GM21529 (cell line): ENCODE results near the gene ZNF117.
"Not testable (repeated sequence)": the region's sequence is repeated elsewhere in the genome, so short reads cannot be mapped to it uniquely, and the experiment has no call there.

Experiments
- ATAC-seq: cut with Tn5 transposase; IDR thresholded peaks from one replicate; pipeline ENCODE4 v1.9.1; 2021; ENCODE audit not compliant: unreplicated experiment

Gene ZNF117

DNA sequence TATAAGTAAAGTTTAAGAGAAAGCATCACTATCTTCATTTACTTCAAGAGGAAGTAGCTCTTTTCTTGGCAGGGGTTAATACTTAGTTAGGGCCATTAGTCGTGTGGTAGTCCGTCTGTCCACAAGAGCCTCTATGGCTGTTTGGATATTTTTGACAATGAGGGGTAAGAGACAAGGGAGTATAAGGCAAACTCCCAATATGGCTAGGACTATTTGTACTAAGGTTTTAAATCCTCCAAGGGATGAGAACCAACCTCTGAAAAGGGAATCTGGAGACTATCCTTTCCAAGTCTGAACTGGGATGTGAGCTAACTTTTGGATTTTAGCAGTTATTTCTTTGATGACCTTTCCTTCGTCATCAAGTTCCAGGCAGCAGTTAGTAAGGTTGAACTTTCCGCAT, at the start of gene ZNF117:
Gene ZNF117 (minus strand): TSS at position 101 of the 400 bp plus-strand sequence.
- ATAC-seq: no peak

DNA sequence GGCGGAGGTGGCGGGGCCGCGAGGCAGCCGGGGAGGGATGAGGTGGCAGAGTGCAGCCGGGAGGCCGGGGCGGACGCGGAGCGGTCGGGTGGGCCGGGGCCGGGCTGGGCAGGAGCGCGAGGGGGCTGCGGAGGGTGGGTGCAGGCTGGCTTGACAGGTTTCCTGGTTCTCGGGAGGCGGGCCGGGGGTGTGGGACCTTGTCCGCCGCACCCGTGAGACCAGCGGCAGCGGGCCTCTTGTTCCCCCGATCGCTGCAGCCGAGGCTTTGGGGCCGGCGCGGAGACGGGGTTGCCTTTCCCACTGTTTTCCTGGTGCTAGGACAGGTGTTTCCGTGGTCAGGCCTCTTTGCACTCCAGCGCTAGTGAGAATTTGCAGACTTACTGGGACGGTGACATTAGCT, 47.9 kb upstream of the ZNF117 start:
- ATAC-seq: peak; percentile 12

DNA sequence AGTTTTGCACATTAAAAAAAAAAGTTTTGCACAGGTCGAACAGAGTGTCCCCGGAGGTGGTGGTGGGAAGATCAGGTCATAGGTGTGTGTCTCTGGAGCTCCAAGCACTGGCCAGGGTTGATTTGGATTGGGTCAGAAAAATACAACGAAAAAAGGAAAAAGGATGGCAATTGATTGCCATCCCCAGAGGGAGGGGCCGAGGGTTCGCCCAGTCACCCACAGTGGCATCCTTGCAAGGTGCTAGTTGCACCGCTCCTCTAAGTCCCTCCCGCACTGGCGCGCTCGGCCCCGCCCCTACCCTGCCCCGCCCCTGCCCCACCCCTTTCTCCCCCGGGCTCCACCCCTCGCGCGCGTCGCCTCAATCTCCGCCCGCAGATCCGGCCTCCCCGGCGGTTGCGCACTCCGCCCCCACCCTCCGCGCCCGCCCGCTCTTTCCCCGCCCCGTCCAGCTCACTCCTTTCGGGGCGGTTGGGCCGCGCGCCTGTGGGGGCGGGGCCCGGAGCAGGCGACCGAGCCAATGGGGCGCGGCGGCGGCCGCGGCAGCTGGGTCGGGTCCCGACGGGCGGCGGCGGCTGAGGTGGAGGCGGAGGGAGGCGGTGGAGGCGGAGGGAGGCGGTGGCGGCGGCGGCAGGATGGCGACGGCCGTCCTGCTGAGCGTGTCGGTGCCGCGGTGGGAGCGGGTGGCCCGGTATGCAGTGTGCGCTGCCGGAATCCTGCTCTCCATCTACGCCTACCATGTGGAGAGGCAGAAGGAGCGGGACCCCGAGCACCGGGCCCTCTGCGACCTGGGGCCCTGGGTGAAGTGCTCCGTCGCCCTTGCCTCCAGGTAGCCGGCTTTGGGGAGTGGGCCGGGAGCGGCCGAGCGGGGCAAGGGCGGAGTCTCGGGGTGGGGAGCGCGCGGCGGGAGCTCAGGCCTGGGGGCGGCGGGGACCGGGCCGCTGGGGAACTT, 47.2 kb upstream of the ZNF117 start:
- peak; percentile 83 for ATAC-seq

DNA sequence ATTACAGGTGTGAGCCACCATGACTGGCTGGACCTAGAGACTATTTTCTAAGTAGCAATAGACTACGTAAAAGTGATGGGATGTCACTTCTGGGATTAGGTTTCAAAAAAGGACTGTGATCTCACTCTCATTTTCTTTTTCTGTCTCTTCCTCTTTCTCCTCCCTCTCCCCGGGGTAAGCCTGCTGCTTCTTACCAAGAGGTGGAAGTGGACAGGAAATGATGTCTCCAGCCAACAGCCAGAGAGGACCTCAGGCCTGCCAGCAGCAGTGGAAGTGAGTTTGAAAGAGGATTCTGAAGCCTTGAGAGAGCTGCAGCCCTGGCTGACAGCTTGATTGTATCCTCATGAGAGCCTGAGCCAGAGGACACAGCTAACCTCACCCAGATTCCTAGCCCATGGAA, 45.7 kb upstream of the ZNF117 start:
- not testable (repeated sequence) for ATAC-seq

DNA sequence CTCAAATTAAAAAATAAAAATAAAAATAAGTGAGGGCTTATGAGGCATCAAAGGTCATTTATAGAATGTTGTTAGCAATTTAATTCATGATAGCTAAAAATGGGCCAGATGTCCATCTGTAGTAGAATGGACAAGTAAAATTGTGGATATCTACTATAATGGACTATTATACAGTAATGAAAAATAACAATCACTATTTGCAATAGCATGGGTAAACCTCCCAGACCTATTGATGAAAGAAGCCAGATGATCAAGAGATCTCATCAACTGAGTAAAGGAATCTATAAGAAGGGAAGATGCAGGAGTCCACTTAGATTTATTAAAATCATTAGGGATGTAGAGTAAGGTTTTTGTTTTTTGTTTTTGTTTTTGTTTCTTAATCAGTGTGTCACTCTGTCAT, 44.6 kb upstream of the ZNF117 start:
- not testable (repeated sequence) for ATAC-seq

DNA sequence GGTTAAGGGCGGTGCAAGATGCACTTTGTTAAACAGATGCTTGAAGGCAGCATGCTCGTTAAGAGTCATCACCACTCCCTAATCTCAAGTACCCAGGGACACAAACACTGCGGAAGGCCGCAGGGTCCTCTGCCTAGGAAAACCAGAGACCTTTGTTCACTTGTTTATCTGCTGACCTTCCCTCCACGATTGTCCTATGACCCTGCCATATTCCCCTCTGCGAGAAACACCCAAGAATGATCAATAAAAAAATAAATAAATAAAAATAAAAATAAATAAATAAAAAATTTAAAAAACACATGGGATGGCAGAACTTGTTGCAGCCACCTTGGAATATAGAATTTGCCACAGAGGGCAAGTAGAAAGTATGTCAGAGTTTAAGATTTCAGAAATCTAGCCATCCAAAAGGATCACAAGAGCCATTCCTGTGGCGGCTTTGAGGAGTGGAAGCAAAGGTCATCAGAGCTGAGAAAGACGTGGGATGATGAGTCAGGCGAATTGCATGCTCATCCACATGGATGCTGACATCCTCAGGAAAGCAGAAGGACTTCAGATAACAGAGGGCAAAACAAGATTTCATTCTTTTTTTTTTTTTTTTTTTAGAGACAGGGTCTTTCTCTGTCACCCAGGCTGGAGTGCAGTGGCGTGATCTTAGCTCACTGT, 43.4 kb upstream of the ZNF117 start:
- ATAC-seq: not testable (repeated sequence)

DNA sequence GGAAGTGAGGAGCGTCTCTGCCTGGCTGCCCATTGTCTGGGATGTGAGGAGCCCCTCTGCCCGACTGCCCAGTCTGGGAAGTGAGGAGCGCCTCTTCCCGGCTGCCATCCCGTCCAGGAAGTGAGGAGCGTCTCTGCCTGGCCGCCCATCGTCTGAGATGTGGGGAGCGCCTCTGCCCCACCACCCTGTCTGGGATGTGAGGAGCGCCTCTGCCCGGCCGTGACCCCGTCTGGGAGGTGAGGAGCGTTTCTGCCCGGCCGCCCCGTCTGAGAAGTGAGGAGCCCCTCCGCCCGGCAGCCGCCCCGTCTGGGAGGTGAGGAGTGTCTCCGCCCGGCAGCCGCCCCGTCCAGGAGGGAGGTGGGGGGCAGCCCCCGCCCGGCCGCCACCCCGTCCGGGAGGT, 42.6 kb upstream of the ZNF117 start:
- ATAC-seq: not testable (repeated sequence)

DNA sequence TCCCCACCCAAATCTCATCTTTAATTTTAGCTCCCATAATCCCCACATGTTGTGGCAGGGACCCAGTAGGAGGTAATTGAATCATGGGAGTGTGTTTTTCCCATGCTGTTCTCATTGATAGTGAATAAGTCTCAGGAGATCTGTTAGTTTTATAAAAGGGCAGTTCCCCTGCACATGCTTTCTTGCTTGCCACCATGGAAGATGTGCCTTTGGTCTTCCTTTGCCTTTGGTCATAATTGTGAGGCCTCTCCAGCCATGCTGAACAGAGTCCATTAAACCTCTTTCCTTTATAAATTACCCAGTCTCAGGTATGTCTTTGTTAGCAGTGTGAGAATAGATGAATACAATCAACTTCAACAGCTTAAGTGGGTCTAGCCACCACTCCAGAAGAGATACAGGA, 34.2 kb upstream of the ZNF117 start:
- not testable (repeated sequence) for ATAC-seq

DNA sequence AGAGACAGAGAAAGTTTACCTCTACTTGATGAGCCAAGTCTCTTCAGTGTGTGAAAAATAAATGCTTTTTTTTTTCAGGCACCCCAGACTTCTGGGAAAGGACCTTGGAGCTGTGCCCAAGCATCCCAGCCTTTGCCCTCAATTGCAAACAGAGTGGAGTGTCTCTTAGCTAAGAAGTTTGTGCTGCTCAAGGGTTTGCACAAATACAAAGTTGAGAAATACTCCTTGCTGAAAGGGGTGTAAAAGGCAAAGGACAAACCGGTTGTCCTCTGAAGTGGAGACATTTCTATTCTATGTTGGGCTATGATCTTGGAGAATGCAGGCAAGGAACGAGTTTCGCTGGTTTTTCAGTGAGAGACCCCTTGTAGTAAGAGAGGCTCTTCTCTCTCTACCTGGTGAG, 30.1 kb upstream of the ZNF117 start:
- not testable (repeated sequence) for ATAC-seq

DNA sequence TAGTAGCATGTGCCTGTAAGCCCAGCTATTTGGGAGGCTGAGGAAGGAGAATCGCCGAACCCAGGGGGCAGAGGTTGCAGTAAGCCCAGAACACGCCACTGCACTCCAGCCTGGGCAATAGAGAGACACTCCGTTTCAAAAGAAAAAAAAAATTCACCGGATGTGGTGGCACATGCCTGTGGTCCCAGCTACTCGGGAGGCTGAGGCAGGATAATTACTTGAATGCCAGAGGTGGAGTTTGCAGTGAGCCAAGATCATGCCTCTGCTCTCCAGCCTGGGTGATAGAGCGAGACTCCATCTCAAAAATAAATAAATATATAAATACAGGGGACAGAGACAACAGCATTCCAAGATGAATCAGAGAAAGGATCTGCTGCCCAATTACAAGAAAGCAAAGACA, 19.0 kb upstream of the ZNF117 start:
- not testable (repeated sequence) for ATAC-seq

DNA sequence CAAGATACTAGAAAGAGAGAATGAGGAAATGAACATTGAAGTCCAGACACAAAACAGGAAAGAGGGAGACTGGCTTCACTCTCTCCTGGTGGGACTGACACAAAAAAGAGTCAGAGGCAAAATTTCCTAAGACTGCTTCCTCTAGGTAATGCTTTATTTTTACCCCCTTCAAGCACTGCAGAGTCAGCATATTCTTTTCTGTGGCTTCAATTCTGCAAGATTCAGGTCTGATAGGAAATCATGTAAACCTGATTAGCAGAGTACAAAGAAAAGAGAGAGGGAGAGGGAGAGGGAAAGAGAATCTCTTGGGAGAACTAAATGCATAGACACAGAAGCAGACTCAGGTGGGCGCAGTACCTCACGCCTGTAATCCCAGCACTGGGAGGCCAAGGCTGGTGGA, 18.6 kb upstream of the ZNF117 start:
- ATAC-seq: not testable (repeated sequence)

DNA sequence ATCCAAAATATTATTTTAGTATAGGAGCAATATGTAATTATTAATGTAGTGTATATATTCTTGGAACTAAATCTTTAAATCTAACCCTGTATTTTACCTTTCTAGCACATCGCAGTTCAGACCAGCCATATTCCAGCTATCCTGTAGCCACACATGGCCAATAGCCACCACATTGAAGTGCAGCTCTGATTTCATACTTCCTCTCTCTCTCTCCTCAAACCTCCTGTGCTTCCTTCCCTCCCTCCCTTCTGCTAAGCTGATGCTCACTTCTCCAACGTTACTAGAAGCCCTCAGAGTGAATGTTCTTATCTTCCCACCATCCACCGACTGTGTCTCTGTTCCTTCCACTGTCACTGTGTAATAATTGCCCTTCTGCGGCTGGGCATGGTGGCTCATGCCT, 16.2 kb upstream of the ZNF117 start:
- ATAC-seq: not testable (repeated sequence)

DNA sequence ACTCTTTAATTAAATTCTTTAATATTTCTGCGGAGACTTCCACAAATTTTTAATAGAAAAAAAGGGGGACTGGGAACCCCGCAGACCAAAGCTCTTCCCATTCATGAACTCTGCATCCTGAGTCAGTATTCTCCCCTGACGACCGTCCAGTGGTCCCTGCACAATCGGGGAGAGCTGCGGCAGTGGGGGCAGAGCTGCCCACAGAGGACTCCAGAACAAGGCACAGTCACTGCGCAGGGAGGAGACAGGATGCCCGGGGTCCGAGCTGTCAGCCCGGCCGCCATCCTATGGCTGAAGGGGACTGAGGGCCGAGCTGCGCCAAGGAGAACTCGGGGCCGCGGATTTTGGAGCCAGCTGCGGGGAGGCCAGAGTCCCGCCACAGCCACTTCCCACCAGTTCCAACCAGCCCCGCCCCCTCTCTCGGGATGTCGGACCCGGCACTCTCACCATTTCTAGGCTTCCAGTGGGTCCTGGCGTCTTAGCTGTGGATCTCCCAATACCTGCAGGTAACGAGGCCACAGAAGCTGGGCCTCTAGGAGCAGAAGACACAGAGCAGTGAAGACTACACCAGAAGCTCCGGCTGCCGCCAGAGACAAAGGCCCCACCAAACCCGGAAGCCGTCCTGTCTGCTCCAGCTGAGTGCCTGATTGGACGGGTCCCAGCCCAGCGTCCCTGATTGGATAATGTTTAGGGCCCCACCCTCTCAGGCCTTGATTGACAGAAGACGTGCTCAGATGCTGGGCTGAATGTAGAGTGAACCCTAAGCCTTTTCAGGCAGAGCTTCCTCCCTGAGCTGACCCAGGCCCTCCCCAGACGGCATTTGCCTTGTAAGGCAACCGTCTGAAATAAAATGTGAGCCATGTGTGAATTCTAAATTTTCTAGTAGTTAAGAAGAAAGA, 15.5 kb upstream of the ZNF117 start, which contains the start of gene ERV3-1:
Gene ERV3-1 (minus strand): TSS at position 594 of the 899 bp plus-strand sequence. CDS start 13,661 bp downstream, outside the sequence.
- peak; percentile 100 for ATAC-seq

DNA sequence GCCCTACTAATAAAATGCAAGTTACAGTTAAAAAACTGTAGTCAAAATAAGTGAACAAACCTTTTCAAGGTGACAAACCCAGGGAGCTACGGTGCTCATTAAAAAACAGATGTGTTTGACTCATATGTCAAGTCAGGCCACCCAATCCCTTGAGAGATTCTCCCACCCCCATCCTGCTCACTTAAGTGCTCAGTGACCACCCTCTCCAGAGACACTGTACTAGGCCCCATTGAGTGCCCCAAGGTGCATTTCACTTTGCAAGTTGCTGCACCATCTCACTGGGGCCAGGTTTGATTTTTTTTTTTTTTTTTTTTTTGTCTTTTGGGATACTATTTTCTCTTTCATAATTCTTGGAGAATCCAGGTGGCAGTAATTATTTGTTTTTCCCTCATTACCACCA, 13.7 kb upstream of the ZNF117 start:
- no peak for ATAC-seq

DNA sequence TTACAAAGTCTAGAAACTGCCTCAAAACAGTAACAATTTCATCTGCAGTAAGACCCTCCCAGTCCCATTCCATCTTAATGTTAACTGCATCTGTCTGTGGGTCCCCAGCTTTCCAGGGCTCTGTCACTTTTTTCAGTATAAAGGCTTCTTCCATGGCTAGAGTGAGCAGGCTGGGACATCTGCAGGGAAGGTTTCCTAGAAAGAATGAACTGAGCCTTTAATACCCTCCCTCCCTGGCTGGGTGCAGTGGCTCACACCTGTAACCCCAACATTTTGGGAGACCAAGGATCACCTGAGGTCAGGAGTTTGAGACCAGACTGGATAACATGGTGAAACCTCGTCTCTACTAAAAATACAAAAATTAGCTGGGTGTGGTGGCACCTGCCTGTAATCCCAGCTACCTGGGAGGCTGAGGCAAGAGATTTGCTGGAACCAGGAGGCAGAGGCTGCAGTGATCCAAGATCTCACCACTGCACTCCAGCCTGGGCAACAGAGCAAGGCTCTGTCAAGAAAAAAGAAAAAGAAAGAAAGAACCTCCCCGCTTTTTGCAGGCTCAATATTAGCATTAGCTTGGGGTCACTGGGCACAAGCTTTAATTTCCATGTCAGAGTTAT, 12.2 kb upstream of the ZNF117 start:
- ATAC-seq: no peak

DNA sequence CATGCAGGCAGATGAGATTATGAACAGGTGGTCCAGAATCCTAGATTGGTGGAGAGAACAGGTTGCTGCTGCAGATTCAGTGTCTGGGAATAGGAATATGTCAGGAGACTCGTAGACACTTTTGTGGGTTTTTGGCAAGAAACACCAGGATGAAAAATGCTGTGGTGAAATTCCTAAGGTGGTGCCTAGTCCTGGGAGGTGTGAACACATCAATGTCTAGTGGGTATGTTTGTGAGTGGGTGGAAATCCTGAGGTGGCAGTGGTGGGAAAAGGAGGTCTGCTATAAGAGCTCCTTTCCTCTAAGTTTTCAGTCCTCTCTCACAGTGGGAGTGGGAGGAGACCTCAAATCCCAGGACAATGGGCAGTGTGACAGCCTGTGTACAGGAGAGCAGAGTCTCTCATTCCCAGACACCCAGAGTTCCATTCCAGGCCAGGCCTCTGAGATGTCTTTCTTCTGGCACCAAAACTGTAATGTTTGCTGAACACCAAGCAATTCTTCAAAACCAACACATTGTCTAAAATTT, 10.5 kb upstream of the ZNF117 start:
- no peak for ATAC-seq

DNA sequence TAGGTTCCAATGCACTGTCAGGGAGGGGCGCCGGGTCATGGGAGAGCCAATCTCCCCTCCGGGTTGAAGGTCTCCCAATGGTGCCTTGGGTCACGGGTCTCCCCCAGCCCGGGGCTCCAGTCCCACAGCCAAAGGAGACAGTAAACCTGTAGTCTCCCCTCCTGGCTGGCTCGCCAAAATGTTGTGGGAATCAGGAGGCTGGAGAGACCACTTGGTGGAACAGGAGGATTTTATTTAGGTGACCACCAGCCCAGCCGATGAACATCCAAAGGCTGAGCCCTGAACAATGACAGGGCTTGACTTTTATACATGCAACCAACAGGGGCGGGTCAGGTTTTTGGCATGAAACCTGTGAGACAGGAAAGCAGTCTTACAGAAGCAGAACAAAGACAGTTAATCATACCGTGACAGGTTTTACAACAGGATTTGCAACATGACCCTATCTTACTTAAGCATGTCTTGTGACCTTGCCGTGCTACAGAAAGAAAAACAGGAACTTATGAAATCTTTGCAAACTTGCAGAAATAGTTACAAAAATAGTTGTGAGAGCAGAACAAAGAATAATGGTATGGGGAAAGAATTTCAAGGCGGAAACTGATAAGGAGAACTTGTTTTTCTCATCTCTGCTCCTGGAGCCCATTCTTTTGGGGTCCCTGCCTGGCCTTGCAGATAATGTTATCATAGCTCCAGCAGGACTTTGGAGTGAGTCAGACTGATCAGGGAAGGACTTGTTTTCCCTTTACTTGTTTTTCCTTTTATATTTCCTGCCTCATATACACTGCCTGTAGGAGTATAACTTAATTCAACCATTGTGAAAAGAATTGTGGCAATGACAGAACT, 8.5 kb upstream of the ZNF117 start:
- peak; percentile 80 for ATAC-seq

DNA sequence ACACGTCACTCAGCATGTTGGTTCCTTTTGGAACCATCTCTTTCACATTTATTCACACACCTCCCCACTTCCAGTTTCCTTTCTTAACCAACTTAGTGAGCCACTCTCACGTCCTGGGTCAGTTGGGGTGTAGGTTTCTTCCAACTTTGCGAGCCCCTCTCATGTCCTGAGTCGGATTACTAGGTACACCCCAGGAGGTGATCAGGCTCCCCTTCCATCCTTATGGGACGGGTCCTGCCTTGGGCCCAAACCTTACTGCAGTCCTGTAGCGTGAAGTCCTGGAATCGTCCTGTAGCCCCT, 8.0 kb upstream of the ZNF117 start:
- ATAC-seq: no peak

DNA sequence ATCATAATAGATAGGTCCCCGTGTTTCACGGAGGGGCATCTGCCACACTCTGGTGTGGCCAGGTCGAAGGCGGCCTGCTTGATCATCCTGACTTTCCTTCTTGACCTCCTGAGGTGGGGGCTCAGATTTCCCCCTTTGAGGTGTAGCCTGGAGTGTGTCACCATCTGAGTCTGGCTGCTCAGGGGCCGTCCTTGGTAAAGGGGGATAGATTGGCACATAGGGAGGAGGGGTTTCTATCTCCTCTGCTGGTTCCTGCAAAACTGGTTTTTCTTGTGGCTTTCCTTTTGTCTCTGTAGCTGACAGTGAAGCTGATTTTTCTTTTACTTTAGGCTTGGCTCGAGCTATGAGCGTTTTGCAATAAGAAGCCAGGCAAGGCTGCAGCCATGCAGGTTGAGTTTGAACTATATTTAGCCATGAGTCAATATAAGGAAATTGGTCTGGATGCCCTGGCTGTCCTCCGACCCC, 7.1 kb upstream of the ZNF117 start:
- ATAC-seq: no peak
